K562 (cell line): ENCODE measurements around the gene CDADC1. TPM values are rescaled to one million over a fixed set of nuclear protein-coding genes. Genes with fewer than 3 reads are reported as not detected.

Source experiments
- ATF7 ChIP-seq: fragments of 450-650 bp; IDR thresholded peaks from 2 replicates; pipeline ENCODE4 v1.7.1; 2014; ENCODE audit warnings: mild to moderate bottlenecking, moderate library complexity
- CSDE1 ChIP-seq, 2 experiments: fragments of 450-650 bp; IDR thresholded peaks; 2 replicates each; pipeline ENCODE4 v1.6.1; 2016; ENCODE audit warnings: mild to moderate bottlenecking in 1 of 2
- DNMT1 ChIP-seq: fragments of 450-650 bp; IDR thresholded peaks from 2 replicates; pipeline ENCODE4 v1.6.1; 2016; ENCODE audit warnings: antibody characterized with exemption, mild to moderate bottlenecking
- HDAC3 ChIP-seq: fragments of 450-650 bp; IDR thresholded peaks from 2 replicates; pipeline ENCODE4 v1.6.1; 2018; ENCODE audit warnings: borderline replicate concordance, mild to moderate bottlenecking, moderate library complexity; ENCODE audit not compliant: partially characterized antibody
- IRF2 ChIP-seq: sonication (generic); formaldehyde crosslinking; IDR thresholded peaks from 2 replicates; pipeline ENCODE4 v1.8.1; 2022; ENCODE audit warnings: mild to moderate bottlenecking, missing genetic modification reagents
- SUPT5H ChIP-seq: fragments of 450-650 bp; IDR thresholded peaks from 2 replicates; pipeline ENCODE4 v1.6.1; 2016
- TAF15 ChIP-seq: fragments of 200-400 bp; formaldehyde crosslinking; IDR thresholded peaks from 2 replicates; pipeline ENCODE4 v1.6.1; 2017; ENCODE audit warnings: mild to moderate bottlenecking, low read depth, low read length, moderate library complexity
- polyA plus RNA-seq, 8 experiments: library from polyadenylated mRNA; depleted of rRNA in 4 of 8; stranded (reverse) in 5 of 8; unstranded in 3 of 8; fragments of >200 nt; fragmentation: Nextera tagmentation in 2 of 8; fragmentation: Illumina TruSeq in 1 of 8; extraction: Ambion mirVana in 2 of 8; extraction: Trizol in 1 of 8; gene quantifications; 2 replicates each; pipeline versions ENCODE4 v1.2.1 to v1.2.3, GENCODE V29; 2011 to 2014; ENCODE audit warnings: inconsistent platforms in 1 of 8, missing spikeins in 1 of 8
- total RNA-seq, 7 experiments: library from RNA; depleted of rRNA in 6 of 7; stranded (reverse); fragments of >200 nt in 6 of 7; fragmentation: Illumina TruSeq in 2 of 7; extraction: Trizol in 2 of 7; gene quantifications; 2 replicates each; pipeline versions ENCODE4 v1.2.1 to v1.2.3, GENCODE V29; 2011 to 2021; ENCODE audit warnings: low replicate concordance in 1 of 7
- TF ChIP-seq, protein P1 (sequence below): fragments of 200-600 bp; sonication (generic); IDR thresholded peaks from one replicate; pipeline ENCODE4 v1.6.1; 2012; ENCODE audit warnings: mild to moderate bottlenecking, low read depth, low read length, inconsistent platforms
- TF ChIP-seq, protein P2 (sequence below): sonication (generic); formaldehyde crosslinking; IDR thresholded peaks from 2 replicates; pipeline ENCODE4 v1.9.0; 2022; ENCODE audit warnings: mild to moderate bottlenecking, missing genetic modification reagents
- TF ChIP-seq, protein P3 (sequence below): sonication (generic); formaldehyde crosslinking; IDR thresholded peaks from 2 replicates; pipeline ENCODE4 v1.8.0; 2022; ENCODE audit warnings: mild to moderate bottlenecking, missing genetic modification reagents, borderline replicate concordance
- TF ChIP-seq, protein P4 (sequence below): fragments of 250-450 bp; sonication (Bioruptor Pico); IDR thresholded peaks from 2 replicates; pipeline ENCODE4 v1.5.0; 2021
- TF ChIP-seq, protein P5 (sequence below): sonication (generic); formaldehyde crosslinking; IDR thresholded peaks from 2 replicates; pipeline ENCODE4 v1.8.1; 2022; ENCODE audit warnings: missing genetic modification reagents

CDADC1 gene
- total and polyA plus RNA-seq, 9 of the 15 experiments (the other 6 are each of a cell fraction or from before 2014, with no cell fraction given), result 4.1 to 11.8 (median 6.3) TPM

DNA sequence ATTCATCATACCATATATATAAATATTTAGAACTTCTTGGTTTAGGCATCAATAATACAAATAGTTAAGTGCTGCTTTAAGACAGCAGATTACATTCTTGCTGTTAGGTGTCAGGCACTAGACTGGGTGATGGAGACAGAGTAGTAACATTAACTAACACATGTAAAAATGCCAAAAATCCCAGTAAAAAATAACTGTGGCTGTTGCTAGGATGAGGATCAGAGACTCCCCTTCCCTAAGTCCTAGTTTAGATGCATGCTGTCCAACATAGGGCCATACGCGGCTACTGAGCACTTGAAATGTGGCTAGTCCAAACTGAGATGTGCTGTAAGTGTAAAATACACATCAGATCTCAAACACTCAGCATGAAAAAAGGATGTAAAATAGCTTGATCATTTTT lies 94.7 kb downstream of the CDADC1 start (continued):
- TF ChIP-seq, protein P1, sequence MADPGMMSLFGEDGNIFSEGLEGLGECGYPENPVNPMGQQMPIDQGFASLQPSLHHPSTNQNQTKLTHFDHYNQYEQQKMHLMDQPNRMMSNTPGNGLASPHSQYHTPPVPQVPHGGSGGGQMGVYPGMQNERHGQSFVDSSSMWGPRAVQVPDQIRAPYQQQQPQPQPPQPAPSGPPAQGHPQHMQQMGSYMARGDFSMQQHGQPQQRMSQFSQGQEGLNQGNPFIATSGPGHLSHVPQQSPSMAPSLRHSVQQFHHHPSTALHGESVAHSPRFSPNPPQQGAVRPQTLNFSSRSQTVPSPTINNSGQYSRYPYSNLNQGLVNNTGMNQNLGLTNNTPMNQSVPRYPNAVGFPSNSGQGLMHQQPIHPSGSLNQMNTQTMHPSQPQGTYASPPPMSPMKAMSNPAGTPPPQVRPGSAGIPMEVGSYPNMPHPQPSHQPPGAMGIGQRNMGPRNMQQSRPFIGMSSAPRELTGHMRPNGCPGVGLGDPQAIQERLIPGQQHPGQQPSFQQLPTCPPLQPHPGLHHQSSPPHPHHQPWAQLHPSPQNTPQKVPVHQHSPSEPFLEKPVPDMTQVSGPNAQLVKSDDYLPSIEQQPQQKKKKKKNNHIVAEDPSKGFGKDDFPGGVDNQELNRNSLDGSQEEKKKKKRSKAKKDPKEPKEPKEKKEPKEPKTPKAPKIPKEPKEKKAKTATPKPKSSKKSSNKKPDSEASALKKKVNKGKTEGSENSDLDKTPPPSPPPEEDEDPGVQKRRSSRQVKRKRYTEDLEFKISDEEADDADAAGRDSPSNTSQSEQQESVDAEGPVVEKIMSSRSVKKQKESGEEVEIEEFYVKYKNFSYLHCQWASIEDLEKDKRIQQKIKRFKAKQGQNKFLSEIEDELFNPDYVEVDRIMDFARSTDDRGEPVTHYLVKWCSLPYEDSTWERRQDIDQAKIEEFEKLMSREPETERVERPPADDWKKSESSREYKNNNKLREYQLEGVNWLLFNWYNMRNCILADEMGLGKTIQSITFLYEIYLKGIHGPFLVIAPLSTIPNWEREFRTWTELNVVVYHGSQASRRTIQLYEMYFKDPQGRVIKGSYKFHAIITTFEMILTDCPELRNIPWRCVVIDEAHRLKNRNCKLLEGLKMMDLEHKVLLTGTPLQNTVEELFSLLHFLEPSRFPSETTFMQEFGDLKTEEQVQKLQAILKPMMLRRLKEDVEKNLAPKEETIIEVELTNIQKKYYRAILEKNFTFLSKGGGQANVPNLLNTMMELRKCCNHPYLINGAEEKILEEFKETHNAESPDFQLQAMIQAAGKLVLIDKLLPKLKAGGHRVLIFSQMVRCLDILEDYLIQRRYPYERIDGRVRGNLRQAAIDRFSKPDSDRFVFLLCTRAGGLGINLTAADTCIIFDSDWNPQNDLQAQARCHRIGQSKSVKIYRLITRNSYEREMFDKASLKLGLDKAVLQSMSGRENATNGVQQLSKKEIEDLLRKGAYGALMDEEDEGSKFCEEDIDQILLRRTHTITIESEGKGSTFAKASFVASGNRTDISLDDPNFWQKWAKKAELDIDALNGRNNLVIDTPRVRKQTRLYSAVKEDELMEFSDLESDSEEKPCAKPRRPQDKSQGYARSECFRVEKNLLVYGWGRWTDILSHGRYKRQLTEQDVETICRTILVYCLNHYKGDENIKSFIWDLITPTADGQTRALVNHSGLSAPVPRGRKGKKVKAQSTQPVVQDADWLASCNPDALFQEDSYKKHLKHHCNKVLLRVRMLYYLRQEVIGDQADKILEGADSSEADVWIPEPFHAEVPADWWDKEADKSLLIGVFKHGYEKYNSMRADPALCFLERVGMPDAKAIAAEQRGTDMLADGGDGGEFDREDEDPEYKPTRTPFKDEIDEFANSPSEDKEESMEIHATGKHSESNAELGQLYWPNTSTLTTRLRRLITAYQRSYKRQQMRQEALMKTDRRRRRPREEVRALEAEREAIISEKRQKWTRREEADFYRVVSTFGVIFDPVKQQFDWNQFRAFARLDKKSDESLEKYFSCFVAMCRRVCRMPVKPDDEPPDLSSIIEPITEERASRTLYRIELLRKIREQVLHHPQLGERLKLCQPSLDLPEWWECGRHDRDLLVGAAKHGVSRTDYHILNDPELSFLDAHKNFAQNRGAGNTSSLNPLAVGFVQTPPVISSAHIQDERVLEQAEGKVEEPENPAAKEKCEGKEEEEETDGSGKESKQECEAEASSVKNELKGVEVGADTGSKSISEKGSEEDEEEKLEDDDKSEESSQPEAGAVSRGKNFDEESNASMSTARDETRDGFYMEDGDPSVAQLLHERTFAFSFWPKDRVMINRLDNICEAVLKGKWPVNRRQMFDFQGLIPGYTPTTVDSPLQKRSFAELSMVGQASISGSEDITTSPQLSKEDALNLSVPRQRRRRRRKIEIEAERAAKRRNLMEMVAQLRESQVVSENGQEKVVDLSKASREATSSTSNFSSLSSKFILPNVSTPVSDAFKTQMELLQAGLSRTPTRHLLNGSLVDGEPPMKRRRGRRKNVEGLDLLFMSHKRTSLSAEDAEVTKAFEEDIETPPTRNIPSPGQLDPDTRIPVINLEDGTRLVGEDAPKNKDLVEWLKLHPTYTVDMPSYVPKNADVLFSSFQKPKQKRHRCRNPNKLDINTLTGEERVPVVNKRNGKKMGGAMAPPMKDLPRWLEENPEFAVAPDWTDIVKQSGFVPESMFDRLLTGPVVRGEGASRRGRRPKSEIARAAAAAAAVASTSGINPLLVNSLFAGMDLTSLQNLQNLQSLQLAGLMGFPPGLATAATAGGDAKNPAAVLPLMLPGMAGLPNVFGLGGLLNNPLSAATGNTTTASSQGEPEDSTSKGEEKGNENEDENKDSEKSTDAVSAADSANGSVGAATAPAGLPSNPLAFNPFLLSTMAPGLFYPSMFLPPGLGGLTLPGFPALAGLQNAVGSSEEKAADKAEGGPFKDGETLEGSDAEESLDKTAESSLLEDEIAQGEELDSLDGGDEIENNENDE, result no peak
- TF ChIP-seq, protein P2, sequence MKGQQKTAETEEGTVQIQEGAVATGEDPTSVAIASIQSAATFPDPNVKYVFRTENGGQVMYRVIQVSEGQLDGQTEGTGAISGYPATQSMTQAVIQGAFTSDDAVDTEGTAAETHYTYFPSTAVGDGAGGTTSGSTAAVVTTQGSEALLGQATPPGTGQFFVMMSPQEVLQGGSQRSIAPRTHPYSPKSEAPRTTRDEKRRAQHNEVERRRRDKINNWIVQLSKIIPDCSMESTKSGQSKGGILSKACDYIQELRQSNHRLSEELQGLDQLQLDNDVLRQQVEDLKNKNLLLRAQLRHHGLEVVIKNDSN, result no peak
- TF ChIP-seq TAF15 (no peak), IRF2 (CRISPR knock-in tag) (no peak), SUPT5H (no peak), ATF7 (no peak), CSDE1 (IDR thresholded peaks at IDR 0.05) (no peak), DNMT1 (no peak), HDAC3 (no peak)
- TF ChIP-seq, protein P3, sequence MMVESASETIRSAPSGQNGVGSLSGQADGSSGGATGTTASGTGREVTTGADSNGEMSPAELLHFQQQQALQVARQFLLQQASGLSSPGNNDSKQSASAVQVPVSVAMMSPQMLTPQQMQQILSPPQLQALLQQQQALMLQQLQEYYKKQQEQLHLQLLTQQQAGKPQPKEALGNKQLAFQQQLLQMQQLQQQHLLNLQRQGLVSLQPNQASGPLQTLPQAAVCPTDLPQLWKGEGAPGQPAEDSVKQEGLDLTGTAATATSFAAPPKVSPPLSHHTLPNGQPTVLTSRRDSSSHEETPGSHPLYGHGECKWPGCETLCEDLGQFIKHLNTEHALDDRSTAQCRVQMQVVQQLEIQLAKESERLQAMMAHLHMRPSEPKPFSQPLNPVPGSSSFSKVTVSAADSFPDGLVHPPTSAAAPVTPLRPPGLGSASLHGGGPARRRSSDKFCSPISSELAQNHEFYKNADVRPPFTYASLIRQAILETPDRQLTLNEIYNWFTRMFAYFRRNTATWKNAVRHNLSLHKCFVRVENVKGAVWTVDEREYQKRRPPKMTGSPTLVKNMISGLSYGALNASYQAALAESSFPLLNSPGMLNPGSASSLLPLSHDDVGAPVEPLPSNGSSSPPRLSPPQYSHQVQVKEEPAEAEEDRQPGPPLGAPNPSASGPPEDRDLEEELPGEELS (CRISPR knock-in tag), result no peak
- TF ChIP-seq, protein P4, sequence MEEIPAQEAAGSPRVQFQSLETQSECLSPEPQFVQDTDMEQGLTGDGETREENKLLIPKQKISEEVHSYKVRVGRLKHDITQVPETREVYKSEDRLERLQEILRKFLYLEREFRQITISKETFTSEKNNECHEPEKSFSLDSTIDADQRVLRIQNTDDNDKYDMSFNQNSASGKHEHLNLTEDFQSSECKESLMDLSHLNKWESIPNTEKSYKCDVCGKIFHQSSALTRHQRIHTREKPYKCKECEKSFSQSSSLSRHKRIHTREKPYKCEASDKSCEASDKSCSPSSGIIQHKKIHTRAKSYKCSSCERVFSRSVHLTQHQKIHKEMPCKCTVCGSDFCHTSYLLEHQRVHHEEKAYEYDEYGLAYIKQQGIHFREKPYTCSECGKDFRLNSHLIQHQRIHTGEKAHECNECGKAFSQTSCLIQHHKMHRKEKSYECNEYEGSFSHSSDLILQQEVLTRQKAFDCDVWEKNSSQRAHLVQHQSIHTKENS (CRISPR knock-in tag), result no peak
- TF ChIP-seq, protein P5, sequence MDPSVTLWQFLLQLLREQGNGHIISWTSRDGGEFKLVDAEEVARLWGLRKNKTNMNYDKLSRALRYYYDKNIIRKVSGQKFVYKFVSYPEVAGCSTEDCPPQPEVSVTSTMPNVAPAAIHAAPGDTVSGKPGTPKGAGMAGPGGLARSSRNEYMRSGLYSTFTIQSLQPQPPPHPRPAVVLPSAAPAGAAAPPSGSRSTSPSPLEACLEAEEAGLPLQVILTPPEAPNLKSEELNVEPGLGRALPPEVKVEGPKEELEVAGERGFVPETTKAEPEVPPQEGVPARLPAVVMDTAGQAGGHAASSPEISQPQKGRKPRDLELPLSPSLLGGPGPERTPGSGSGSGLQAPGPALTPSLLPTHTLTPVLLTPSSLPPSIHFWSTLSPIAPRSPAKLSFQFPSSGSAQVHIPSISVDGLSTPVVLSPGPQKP (CRISPR knock-in tag), result no peak
